Suprapubic skin (tissue), 4 donors: ENCODE results near the gene COL9A1. TPM values are rescaled to one million over a fixed set of nuclear protein-coding genes. Genes with fewer than 3 reads are reported as not detected.
A peak's percentile ranks its signal among the peaks of the same experiment; 100 is the strongest.

Source experiments
- DNase-seq, 2 donors: peaks; one replicate each; pipeline ENCODE4 v3.0.0-alpha.2; 2019; ENCODE audit warnings: low spot score in 2 of 2
- H3K27ac ChIP-seq: fragments of 200-600 bp; sonication (generic); one replicate; pipeline ENCODE4 v1.5.1; 2019
- H3K27me3 ChIP-seq: fragments of 200-600 bp; sonication (generic); one replicate; pipeline ENCODE4 v1.5.1; 2019
- H3K36me3 ChIP-seq: fragments of 200-600 bp; sonication (generic); one replicate; pipeline ENCODE4 v1.5.1; 2019
- H3K4me1 ChIP-seq: fragments of 200-600 bp; sonication (generic); one replicate; pipeline ENCODE4 v1.5.1; 2019
- H3K4me3 ChIP-seq: fragments of 200-600 bp; sonication (generic); one replicate; pipeline ENCODE4 v1.5.1; 2019; ENCODE audit warnings: mild to moderate bottlenecking
- H3K9me3 ChIP-seq: fragments of 200-600 bp; sonication (generic); one replicate; pipeline ENCODE4 v1.5.1; 2019
- CTCF ChIP-seq, 2 donors: fragments of 200-600 bp in 1 of 2; fragments of 450-650 bp in 1 of 2; sonication (generic) in 1 of 2; IDR thresholded peaks; one replicate each; pipeline ENCODE4 v1.5.1; 2016 to 2019; ENCODE audit warnings: antibody characterized with exemption in 2 of 2, mild to moderate bottlenecking in 1 of 2, moderate library complexity in 1 of 2
- EP300 ChIP-seq: sonication (generic); formaldehyde crosslinking; IDR thresholded peaks from one replicate; pipeline ENCODE4 v1.6.1; 2017; ENCODE audit warnings: antibody characterized with exemption
- POLR2A ChIP-seq, 2 donors: fragments of 450-650 bp; IDR thresholded peaks; one replicate each; pipeline ENCODE4 v1.6.1; 2017; ENCODE audit warnings: antibody characterized with exemption in 2 of 2, mild to moderate bottlenecking in 2 of 2, moderate library complexity in 2 of 2
- POLR2AphosphoS5 ChIP-seq, 3 donors: sonication (generic); formaldehyde crosslinking; IDR thresholded peaks; one replicate each; pipeline ENCODE4 v1.6.1; 2017; ENCODE audit warnings: antibody characterized with exemption in 3 of 3
- WGBS: methylation state at CpG from one replicate; pipeline ENCODE4 v1.1.5; 2018; 5-methylcytosine and 5-hydroxymethylcytosine counted together
- total RNA-seq, 4 donors: library from RNA; depleted of rRNA; stranded (reverse); fragments of >200 nt; gene quantifications; one replicate each; pipeline ENCODE4 v1.1.0, GENCODE V29; 2016

Gene COL9A1
- total RNA-seq, 4 donors from 2014 or later, result not detected

GRCh38 chr6:70289299-70289698 is 13.6 kb downstream of the COL9A1 start:
- WGBS, result 20% methylated on average over 2 of the region's 2 CpGs
- no peak overlapping the region for H3K4me3 ChIP-seq
- TF ChIP-seq POLR2AphosphoS5 (IDR thresholded peaks at IDR 0.05) (no peak), EP300 (no peak), CTCF (IDR thresholded peaks at IDR 0.05) (no peak), POLR2A (IDR thresholded peaks at IDR 0.05) (no peak)
- no peaks in the 10 kb centered on the region for H3K4me1 ChIP-seq
- DNase-seq, result no peak
- no peaks in the 10 kb centered on the region for H3K36me3 ChIP-seq
- H3K27ac ChIP-seq, result no peak overlapping the region
- H3K9me3 ChIP-seq, result no peaks in the 10 kb centered on the region
- H3K27me3 ChIP-seq, result peaks cover 16% of the 10 kb centered on the region

GRCh38 chr6:70286905-70287304 is 16.0 kb downstream of the COL9A1 start:
- Histone ChIP-seq H3K36me3 (no peaks in the 10 kb centered on the region), H3K4me1 (peaks cover 13% of the 10 kb centered on the region), H3K4me3 (no peak overlapping the region), H3K27ac (no peak overlapping the region), H3K27me3 (peaks cover 40% of the 10 kb centered on the region), H3K9me3 (no peaks in the 10 kb centered on the region)
- TF ChIP-seq POLR2AphosphoS5 (IDR thresholded peaks at IDR 0.05) (no peak), POLR2A (IDR thresholded peaks at IDR 0.05) (no peak), CTCF (IDR thresholded peaks at IDR 0.05) (no peak), EP300 (no peak)
- WGBS, result 59% methylated on average over 5 of the region's 5 CpGs
- DNase-seq, result no peak

GRCh38 chr6:70285201-70285600 is 17.7 kb downstream of the COL9A1 start:
- TF ChIP-seq POLR2AphosphoS5 (IDR thresholded peaks at IDR 0.05) (no peak), POLR2A (IDR thresholded peaks at IDR 0.05) (no peak), CTCF (IDR thresholded peaks at IDR 0.05) (no peak), EP300 (no peak)
- DNase-seq, result no peak
- peaks cover 57% of the 10 kb centered on the region for H3K27me3 ChIP-seq
- 54% methylated on average over 4 of the region's 4 CpGs for WGBS
- no peak overlapping the region for H3K4me3 ChIP-seq
- H3K9me3 ChIP-seq, result no peaks in the 10 kb centered on the region
- H3K27ac ChIP-seq, result no peak overlapping the region
- peaks cover 14% of the 10 kb centered on the region for H3K4me1 ChIP-seq
- H3K36me3 ChIP-seq, result no peaks in the 10 kb centered on the region

- Histone ChIP-seq H3K27ac (no peak overlapping the region), H3K36me3 (no peaks in the 10 kb centered on the region), H3K9me3 (no peaks in the 10 kb centered on the region), H3K4me1 (peaks cover 14% of the 10 kb centered on the region), H3K4me3 (peak overlapping the region; percentile 19), H3K27me3 (peaks cover 58% of the 10 kb centered on the region)
- no peak for DNase-seq
- TF ChIP-seq CTCF (IDR thresholded peaks at IDR 0.05) (no peak), POLR2AphosphoS5 (IDR thresholded peaks at IDR 0.05) (no peak), EP300 (no peak), POLR2A (IDR thresholded peaks at IDR 0.05) (no peak)
- WGBS, result 0% methylated on average over 3 of the region's 31 CpGs
Measured at GRCh38 chr6:70282919-70283461, 19.9 kb downstream of the COL9A1 start.

- Histone ChIP-seq H3K4me3 (peak overlapping the region; percentile 19), H3K27me3 (peaks cover 58% of the 10 kb centered on the region)
- 5% methylated on average over 18 of the region's 39 CpGs for WGBS
Measured at GRCh38 chr6:70282312-70282918, 20.5 kb downstream of the COL9A1 start.

More at GRCh38 chr6:70282312-70282918, 20.5 kb downstream of the COL9A1 start:
- Histone ChIP-seq H3K9me3 (no peaks in the 10 kb centered on the region), H3K36me3 (no peaks in the 10 kb centered on the region), H3K27ac (no peak overlapping the region), H3K4me1 (peaks cover 14% of the 10 kb centered on the region)
- no peak for TF ChIP-seq POLR2A (IDR thresholded peaks at IDR 0.05)
- no peak for TF ChIP-seq EP300
- TF ChIP-seq POLR2AphosphoS5 (IDR thresholded peaks at IDR 0.05), result no peak
- TF ChIP-seq CTCF (IDR thresholded peaks at IDR 0.05), result no peak
- no peak for DNase-seq
